Peyer's patch (tissue), 4 donors: ENCODE data around the gene TUB. TPM values are rescaled to one million over a fixed set of nuclear protein-coding genes. Genes with fewer than 3 reads are reported as not detected.

Source experiments
- DNase-seq, 3 donors: peaks; one replicate each; pipeline ENCODE4 v3.0.0-alpha.2; 2017 to 2019
- H3K27ac ChIP-seq, 4 donors: fragments of 200-600 bp; sonication (generic); one replicate each; pipeline ENCODE4 v1.5.1; 2016 to 2019
- H3K27me3 ChIP-seq, 2 donors: fragments of 200-600 bp; sonication (generic); one replicate each; pipeline ENCODE4 v1.5.1; 2019
- H3K36me3 ChIP-seq, 3 donors: fragments of 200-600 bp; sonication (generic); one replicate each; pipeline ENCODE4 v1.5.1; 2016 to 2019
- H3K4me1 ChIP-seq, 4 donors: fragments of 200-600 bp; sonication (generic); one replicate each; pipeline ENCODE4 v1.5.1; 2016 to 2019
- H3K4me3 ChIP-seq, 4 donors: fragments of 200-600 bp; sonication (generic); 1 replicate in 3 of 4; 2 replicates in 1 of 4; pipeline ENCODE4 v1.5.1; 2016 to 2019; ENCODE audit warnings: mild to moderate bottlenecking in 1 of 4
- H3K9me3 ChIP-seq, 4 donors: fragments of 200-600 bp; sonication (generic); one replicate each; pipeline ENCODE4 v1.5.1; 2016 to 2019; ENCODE audit warnings: mild to moderate bottlenecking in 1 of 4
- POLR2A ChIP-seq, 2 donors: fragments of 450-650 bp; IDR thresholded peaks; one replicate each; pipeline ENCODE4 v1.5.1; 2017; ENCODE audit warnings: antibody characterized with exemption in 2 of 2, mild to moderate bottlenecking in 2 of 2, moderate library complexity in 2 of 2
- total RNA-seq, 4 donors: library from RNA; depleted of rRNA; stranded (reverse); fragments of >200 nt; gene quantifications; one replicate each; pipeline ENCODE4 v1.1.0, GENCODE V29; 2016
- TF ChIP-seq, protein P1 (sequence below), 6 experiments: fragments of 450-650 bp in 4 of 6; fragments of 200-600 bp in 2 of 6; sonication (generic) in 1 of 6; IDR thresholded peaks; one replicate each; pipeline ENCODE4 v1.5.1; 2017 to 2019; ENCODE audit warnings: antibody characterized with exemption in 6 of 6, mild to moderate bottlenecking in 3 of 6, moderate library complexity in 1 of 6

The TUB gene
- total RNA-seq, 4 donors from 2014 or later = 0.18 to 11.6 (median 2.4) TPM

DNA sequence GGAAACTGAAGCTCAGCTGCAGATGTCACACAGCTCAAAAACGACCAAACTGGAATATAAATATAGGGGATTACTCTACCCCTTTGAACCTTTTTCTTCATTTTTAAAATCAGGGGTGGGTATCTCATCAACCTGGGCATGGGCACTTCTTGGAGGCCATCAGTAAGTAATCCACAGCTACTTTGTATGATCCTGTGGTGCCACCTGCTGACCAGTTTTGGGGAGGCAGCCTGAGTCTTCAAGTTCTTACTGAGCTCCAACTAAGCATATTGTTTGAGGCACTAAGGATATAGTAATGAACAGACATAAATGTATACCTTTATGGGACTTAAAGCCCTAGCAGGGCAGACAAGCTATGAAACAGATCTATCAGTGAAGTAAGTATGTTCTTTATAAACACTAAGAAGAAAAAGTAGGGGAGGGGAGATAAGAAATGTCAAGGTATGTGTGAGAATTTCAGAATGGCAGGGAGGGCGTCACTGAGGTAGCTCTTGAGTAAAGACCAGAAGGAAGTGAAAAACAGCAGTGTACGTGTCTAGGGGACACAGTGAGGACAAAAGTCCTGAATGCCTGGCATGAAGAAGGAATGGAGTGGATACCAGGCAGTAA lies 18.4 kb downstream of the TUB start:
- Histone ChIP-seq H3K27ac (no peak overlapping the region), H3K27me3 (no peaks in the 10 kb centered on the region), H3K4me3 (no peak overlapping the region), H3K36me3 (peaks cover 0 to 9% (median 0%) of the 10 kb centered on the region in 3 donors), H3K4me1 (no peaks in the 10 kb centered on the region), H3K9me3 (no peaks in the 10 kb centered on the region)
- TF ChIP-seq, protein P1, sequence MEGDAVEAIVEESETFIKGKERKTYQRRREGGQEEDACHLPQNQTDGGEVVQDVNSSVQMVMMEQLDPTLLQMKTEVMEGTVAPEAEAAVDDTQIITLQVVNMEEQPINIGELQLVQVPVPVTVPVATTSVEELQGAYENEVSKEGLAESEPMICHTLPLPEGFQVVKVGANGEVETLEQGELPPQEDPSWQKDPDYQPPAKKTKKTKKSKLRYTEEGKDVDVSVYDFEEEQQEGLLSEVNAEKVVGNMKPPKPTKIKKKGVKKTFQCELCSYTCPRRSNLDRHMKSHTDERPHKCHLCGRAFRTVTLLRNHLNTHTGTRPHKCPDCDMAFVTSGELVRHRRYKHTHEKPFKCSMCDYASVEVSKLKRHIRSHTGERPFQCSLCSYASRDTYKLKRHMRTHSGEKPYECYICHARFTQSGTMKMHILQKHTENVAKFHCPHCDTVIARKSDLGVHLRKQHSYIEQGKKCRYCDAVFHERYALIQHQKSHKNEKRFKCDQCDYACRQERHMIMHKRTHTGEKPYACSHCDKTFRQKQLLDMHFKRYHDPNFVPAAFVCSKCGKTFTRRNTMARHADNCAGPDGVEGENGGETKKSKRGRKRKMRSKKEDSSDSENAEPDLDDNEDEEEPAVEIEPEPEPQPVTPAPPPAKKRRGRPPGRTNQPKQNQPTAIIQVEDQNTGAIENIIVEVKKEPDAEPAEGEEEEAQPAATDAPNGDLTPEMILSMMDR (IDR thresholded peaks at IDR 0.05) = peak in 5 of 6 experiments; percentile 25 to 91 (median 86)
- no peak for TF ChIP-seq POLR2A (IDR thresholded peaks at IDR 0.05)
- DNase-seq = peak; percentile 67 to 93 (median 78)

DNA sequence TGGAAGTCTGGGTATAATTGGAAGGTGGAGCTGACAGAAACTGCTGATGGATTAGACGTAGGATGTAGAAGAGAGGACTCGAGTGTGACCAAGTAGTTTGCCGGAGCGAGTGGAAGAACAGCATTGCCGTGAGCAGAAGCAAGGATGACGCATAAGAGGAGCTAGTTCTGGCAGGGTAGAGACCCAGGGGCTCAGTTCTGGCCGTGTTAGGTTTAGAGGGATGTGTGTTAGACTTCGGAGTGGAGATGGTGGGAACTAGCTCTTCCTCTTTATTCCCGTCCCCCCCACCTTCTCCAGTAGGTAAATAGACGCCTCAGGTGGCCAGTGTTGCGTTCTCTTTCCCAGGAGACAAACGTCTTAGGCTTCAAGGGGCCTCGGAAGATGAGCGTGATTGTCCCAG lies 19.1 kb downstream of the TUB start:
- Histone ChIP-seq H3K36me3 (peaks cover 0 to 9% (median 0%) of the 10 kb centered on the region in 3 donors), H3K4me1 (no peaks in the 10 kb centered on the region), H3K4me3 (no peak overlapping the region), H3K27me3 (no peaks in the 10 kb centered on the region), H3K27ac (no peak overlapping the region), H3K9me3 (no peaks in the 10 kb centered on the region)
- TF ChIP-seq, protein P1 (IDR thresholded peaks at IDR 0.05) = no peak
- TF ChIP-seq POLR2A (IDR thresholded peaks at IDR 0.05) = no peak
- no peak for DNase-seq

DNA sequence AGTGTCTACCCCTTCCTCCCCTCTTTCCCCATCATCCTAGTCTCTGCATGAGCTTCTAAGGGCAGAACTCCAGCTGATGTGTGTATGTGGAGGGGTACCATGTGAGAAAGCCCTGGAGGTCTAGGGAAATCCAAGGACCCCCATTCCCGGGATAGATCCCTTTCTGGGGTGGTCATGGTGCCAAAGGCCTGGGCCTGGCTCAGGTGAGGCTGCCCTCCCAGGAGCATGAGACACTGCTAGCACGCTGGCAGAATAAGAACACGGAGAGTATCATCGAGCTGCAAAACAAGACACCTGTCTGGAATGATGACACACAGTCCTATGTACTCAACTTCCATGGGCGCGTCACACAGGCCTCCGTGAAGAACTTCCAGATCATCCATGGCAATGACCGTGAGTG lies 19.6 kb downstream of the TUB start:
- no peak overlapping the region for H3K4me3 ChIP-seq
- H3K27ac ChIP-seq = no peak overlapping the region
- H3K27me3 ChIP-seq = no peaks in the 10 kb centered on the region
- peaks cover 0 to 9% (median 0%) of the 10 kb centered on the region in 3 donors for H3K36me3 ChIP-seq
- no peaks in the 10 kb centered on the region for H3K9me3 ChIP-seq
- no peaks in the 10 kb centered on the region for H3K4me1 ChIP-seq
- no peak for DNase-seq
- TF ChIP-seq, protein P1 (IDR thresholded peaks at IDR 0.05) = no peak
- no peak for TF ChIP-seq POLR2A (IDR thresholded peaks at IDR 0.05)

DNA sequence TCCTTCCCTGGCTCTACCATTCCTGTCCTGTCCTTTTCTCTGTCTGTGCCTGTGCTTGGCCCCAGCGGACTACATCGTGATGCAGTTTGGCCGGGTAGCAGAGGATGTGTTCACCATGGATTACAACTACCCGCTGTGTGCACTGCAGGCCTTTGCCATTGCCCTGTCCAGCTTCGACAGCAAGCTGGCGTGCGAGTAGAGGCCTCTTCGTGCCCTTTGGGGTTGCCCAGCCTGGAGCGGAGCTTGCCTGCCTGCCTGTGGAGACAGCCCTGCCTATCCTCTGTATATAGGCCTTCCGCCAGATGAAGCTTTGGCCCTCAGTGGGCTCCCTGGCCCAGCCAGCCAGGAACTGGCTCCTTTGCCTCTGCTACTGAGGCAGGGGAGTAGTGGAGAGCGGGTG lies 20.4 kb downstream of the TUB start:
- TF ChIP-seq POLR2A (IDR thresholded peaks at IDR 0.05) = no peak
- TF ChIP-seq, protein P1 (IDR thresholded peaks at IDR 0.05) = no peak
- Histone ChIP-seq H3K9me3 (no peaks in the 10 kb centered on the region), H3K4me1 (no peaks in the 10 kb centered on the region), H3K36me3 (peaks cover 0 to 9% (median 0%) of the 10 kb centered on the region in 3 donors), H3K27me3 (no peaks in the 10 kb centered on the region), H3K27ac (no peak overlapping the region), H3K4me3 (no peak overlapping the region)
- DNase-seq = no peak

DNA sequence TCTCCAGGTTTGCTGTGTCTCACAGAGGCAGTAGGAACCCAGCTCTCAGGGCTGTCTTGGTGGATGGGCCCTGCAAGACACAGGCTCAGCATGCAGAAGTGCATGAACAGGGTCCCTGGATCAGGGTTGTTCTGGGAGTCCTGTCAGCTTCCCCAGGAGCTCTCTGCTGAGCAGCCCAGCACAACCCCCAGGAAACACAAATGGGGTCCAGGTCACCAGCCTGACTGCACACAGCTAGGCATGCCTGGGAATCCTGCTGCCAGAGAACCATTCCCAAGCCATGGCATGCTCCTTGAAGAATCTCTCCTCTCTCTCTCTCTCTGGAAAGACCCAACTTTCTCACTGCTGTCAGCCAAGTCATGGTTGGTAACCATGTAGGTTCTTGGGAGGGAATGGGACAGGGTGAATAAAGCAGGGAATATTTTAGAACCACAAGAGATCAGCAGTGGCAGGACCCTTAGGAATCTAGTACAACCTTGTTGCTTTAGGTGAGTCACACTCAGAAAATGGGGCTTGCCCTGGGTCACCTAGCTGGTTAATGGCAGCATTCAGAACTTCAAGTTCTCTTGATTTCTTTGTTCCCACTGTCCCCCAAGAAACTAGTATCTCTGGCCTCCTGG lies 21.4 kb downstream of the TUB start:
- H3K4me1 ChIP-seq = no peaks in the 10 kb centered on the region
- no peak overlapping the region for H3K27ac ChIP-seq
- no peak for DNase-seq
- H3K4me3 ChIP-seq = no peak overlapping the region
- no peaks in the 10 kb centered on the region for H3K27me3 ChIP-seq
- TF ChIP-seq POLR2A (IDR thresholded peaks at IDR 0.05) = no peak
- TF ChIP-seq, protein P1 (IDR thresholded peaks at IDR 0.05) = no peak
- peaks cover 0 to 9% (median 0%) of the 10 kb centered on the region in 3 donors for H3K36me3 ChIP-seq
- no peaks in the 10 kb centered on the region for H3K9me3 ChIP-seq
